GM19351 (cell line): ENCODE results near the gene ALX1.
"Not testable (repeated sequence)": the region's sequence is repeated elsewhere in the genome, so short reads cannot be mapped to it uniquely, and the experiment has no call there.

Experiments
- ATAC-seq: cut with Tn5 transposase; IDR thresholded peaks from one replicate; pipeline ENCODE4 v1.9.1; 2021; ENCODE audit warnings: mild to moderate bottlenecking, moderate library complexity; ENCODE audit not compliant: unreplicated experiment

The ALX1 gene

DNA sequence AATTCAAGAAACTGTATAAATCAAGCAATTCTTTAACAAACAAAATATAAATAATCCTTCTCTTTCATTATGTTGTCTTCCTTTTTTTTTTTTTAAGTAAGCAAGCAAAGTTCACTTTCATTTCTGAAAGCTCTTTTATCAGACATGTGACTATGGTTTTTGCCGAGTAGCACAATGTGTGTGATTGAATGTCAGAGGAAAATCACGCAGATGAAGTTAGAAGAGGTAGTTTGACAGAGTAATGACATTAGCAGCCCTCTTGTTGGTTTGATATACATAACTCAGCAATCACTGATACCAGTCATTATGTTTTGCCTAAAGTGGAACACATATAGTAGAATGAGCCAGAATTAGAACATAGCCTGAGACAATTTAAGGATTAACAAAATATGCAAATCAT lies 19.0 kb downstream of the ALX1 start:
- no peak for ATAC-seq

DNA sequence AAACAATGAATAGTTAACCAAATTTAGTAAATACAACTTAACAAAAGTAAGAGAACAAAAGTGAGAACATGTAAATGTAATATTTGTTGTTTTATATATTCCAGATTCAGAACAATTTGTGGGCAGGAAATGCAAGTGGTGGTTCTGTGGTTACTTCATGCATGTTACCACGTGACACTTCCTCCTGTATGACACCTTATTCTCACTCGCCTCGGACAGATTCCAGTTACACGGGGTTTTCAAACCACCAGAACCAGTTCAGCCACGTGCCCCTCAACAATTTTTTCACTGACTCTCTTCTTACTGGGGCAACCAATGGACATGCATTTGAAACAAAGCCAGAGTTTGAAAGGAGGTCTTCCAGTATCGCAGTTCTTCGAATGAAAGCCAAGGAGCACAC lies 21.0 kb downstream of the ALX1 start:
- ATAC-seq, result peak; percentile 73

DNA sequence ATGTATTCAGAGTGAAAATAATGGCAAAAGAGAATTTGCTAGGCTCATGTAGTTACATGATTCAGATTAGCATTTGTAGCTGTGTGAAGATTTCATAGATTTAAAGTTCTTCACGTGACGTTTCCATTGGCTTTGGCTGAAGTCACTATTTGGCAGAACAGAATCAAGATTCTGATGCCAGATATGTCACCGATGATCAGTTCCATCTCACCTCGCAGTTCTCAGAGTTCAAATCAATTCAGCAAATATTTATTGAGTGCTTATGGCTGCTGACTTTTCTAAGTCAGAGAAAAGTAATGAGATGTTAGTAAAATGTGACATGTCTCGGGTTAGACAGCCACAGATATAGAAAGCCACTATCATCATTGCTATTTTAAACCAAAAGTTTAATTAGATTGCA lies 28.4 kb downstream of the ALX1 start:
- ATAC-seq, result no peak

DNA sequence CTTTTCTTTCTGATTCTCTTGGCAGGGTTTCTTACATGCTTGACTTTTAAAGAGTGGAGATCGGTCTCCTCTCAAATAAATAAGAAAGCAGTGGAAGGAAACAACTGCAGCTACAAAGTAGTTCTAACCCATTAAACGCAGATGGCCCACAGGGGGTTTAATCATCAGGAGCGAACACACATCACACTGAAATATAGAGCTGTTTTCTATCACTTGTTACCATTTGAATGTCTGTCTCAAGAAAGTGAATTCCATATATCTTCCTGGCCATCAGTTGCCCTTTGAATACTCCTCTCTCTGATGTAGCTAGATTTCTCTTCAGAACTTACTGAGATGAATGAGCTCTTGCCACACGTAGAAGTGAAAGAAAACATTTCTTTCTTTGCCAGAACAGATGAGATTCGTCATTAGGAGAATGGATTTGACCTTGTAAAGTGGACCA lies 29.1 kb downstream of the ALX1 start:
- no peak for ATAC-seq

DNA sequence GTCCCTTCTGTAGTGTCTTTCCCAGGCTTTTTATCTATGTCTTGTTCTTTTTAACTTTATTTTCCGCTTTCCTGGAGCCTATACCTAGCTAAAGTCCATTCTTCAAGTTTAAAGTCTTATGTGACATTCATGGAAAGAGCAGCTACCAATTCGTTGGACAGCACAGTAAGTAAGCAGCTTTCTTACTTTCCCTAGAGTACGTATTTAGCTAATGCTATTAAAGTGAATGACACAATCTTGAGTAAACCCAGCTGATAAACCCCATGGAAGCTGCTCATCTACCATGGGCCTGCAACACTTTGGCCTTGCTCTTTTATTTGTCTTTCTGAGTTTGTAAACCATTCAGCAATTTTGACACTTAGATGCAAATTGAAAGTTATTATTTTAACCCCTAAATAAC lies 30.0 kb downstream of the ALX1 start:
- no peak for ATAC-seq

DNA sequence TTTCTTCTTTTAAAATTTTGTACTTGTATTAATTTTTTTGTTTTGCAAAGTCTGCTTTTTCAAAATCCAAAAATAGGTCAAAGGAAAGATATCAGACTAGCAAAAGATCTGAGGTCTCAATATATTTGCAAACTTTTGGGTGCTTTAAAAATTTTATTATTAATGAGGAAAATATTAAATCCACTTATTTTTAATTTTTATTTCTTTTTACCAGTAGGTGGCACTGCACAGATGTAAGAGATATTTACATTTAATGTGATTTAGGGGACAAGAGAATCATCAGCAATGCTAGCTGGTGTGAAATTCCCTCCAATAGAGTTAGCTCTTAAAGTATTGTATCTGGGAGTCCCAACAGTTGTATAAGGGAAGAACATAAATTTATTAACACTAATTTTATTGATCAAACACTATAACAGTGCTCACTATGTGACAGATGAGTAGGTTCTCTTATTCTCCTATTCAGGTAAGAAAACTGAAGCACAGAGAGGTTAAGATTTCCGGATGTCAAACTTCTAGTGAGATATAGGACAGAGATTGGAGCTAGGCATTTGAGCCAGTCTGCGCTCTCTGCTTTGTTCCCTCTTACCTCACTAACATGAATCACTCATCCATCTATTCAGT lies 30.5 kb downstream of the ALX1 start:
- ATAC-seq, result no peak

DNA sequence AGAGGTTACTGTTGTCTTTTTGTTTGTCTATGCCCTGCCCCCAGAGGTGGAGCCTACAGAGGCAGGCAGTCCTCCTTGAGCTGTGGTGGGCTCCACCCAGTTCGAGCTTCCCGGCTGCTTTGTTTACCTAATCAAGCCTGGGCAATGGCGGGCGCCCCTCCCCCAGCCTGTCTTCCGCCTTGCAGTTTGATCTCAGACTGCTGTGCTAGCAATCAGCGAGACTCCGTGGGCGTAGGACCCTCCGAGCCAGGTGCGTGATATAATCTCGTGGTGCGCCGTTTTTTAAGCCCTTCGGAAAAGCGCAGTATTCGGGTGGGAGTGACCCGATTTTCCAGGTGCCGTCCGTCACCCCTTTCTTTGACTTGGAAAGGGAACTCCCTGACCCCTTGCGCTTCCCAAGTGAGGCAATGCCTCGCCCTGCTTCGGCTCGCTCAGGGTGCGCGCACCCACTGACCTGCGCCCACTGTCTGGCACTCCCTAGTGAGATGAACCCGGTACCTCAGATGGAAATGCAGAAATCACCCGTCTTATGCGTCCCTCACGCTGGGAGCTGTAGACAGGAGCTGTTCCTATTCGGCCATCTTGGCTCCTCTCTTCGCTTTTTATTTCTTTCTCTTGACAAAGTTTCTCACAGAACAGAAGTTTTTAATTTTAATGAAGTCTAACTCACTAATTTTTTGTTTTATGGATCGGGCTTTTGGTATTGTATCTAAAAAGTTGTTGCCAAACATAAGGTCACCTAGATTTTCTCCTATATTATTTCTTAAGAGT lies 38.0 kb downstream of the ALX1 start:
- not testable (repeated sequence) for ATAC-seq

DNA sequence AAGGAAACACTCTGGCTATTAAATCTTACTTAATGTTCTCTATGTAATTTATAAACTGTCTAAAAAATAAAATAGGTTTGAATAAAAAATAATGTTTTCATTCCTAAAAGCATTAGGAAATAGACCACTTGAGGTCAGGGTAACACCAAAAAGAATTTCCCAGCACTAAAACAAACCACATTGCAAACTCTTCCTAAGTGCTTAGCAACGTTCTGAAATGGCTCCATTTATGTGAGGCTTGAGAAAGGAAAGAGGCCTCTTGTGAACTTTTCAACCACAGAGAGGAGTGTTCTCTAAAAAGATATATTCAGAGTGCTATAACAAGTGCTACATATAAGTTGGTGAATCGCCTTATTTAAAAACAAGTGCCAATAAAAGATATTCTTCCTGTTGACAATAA lies 42.7 kb downstream of the ALX1 start:
- no peak for ATAC-seq

DNA sequence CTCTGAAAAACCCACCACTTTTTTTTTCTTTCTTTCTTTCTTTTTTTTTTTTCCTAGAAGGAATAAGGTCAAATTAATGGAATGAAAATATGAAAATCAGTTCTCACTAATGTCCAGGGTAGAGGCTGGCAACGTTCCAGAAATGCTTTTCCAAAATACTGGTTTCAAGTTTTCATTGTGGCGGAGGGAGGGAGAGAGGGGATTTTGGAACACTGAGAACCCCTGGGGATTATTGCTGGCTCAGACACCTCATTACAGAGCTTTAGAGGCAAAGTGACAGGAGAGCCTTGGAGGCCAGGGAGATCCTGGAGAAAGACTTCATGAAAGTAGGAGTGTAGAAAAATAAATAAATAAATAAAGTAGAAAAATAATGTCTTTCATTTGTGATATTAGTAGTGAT lies 45.4 kb downstream of the ALX1 start:
- no peak for ATAC-seq

DNA sequence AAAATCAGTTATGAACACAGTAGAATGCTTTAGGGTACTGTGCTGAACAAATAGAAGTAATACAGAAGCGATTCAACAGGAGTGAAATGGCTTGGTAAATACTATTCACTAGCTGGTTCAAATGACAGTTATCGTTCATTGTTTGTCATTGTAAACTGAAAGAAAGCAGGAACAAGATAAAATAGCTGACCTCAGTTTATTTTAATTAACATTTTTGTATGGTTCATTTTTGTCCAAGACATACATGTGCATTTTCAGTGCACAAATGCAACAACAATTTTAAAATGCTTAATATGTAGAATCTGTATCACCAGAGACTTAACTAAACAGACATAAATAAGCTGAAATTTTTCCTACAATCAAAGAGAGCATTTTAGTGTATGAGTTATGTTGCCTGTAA lies 49.9 kb downstream of the ALX1 start:
- no peak for ATAC-seq

DNA sequence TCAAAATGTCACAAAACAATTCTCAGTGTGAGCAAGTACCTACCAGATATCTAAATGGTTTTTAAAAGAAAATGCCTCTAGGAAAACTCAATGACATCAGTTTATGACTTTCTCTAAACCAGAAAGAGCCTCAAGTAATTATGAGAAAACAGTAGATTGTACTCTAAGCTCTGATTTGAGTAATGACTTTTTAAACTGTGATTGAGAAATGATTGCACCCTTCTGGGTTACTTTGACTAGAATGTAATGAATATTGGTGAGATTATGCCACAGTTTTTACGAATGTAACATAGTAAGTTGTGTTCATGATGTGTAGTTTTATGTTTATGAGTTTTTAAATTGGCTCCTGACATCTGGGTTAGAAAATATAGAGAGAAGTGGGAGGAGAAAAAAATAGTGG lies 68.8 kb downstream of the ALX1 start:
- ATAC-seq, result no peak

DNA sequence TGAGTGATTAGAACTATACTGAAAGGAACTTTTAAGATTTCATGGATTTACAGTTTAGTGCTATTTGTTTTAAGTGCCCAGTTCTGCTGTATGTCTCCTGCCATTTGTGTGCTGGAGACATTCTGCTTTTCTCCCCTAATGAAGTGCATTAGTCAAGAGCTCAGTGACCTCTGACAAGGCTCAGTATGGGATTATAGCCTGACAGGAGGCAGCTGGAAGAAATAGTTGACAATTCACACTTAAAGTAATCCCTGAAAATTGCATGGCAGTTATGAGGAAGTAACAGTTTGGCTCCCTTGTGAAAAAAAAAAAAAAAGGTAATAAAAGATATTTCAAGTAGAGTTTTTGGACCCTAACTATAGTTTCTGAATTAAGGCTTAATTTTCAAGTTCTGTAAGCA lies 70.3 kb downstream of the ALX1 start:
- no peak for ATAC-seq
